Neural crest cell (in vitro differentiated cells): ENCODE data around the gene AGR3. TPM values are rescaled to one million over a fixed set of nuclear protein-coding genes. Genes with fewer than 3 reads are reported as not detected.

ENCODE experiments used
- DNase-seq: peaks from one replicate; pipeline ENCODE4 v3.0.0; 2021; ENCODE audit warnings: low read depth, mixed read lengths, low spot score
- H3K27ac Mint-ChIP-seq: one replicate; pipeline ENCODE4 v1.8.0; 2021; ENCODE audit warnings: mild to moderate bottlenecking, mixed read lengths; ENCODE audit not compliant: unreplicated experiment
- H3K27me3 Mint-ChIP-seq: 2 replicates; pipeline ENCODE4 v1.8.0; 2021; ENCODE audit warnings: low read depth, mild to moderate bottlenecking, mixed read lengths
- H3K36me3 Mint-ChIP-seq: 2 replicates; pipeline ENCODE4 v1.8.0; 2021; ENCODE audit warnings: low read depth, mild to moderate bottlenecking, mixed read lengths
- H3K4me1 Mint-ChIP-seq: 2 replicates; pipeline ENCODE4 v1.8.0; 2021; ENCODE audit warnings: mixed read lengths
- H3K4me3 Mint-ChIP-seq: one replicate; pipeline ENCODE4 v1.8.0; 2021; ENCODE audit warnings: mild to moderate bottlenecking, mixed read lengths
- H3K9me3 Mint-ChIP-seq: 2 replicates; pipeline ENCODE4 v1.8.0; 2021; ENCODE audit warnings: mixed read lengths
- CTCF ChIP-seq: fragments of 200-600 bp; sonication (generic); conservative IDR thresholded peaks from 2 replicates; pipeline ENCODE4 v1.5.0; 2021; ENCODE audit warnings: antibody characterized with exemption, mild to moderate bottlenecking
- total RNA-seq: library from RNA; stranded (reverse); gene quantifications from 2 replicates; pipeline ENCODE4 v1.2.1, GENCODE V29; 2021

Gene AGR3
- total RNA-seq, 1 donor from 2014 or later = not detected

DNA sequence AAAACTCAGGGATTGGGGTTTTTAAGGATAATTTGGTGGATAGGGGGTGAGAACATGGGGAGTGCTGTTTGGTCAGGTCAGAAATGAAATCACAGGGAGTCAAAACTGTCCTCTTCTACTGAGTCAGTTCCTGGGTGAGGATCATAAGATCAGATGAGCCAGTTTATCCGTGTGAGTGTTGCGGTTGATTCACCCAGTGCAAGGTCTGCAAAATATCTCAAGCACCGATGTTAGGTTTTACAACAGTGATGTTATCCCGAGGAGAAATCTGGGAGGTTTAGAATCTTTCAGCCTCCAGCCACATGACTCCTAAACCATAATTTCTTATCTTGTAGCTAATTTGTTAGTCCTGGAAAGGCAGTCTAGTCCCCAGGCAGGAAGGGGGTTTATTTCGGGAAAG is 45.3 kb downstream of the AGR3 start:
- no peak for TF ChIP-seq CTCF
- no peak for DNase-seq
- H3K27ac Mint-ChIP-seq = no peak overlapping the region
- H3K4me3 Mint-ChIP-seq = no peak overlapping the region
- H3K4me1 Mint-ChIP-seq = peaks cover 7% of the 10 kb centered on the region
- no peaks in the 10 kb centered on the region for H3K9me3 Mint-ChIP-seq
- H3K27me3 Mint-ChIP-seq = no peaks in the 10 kb centered on the region
- no peaks in the 10 kb centered on the region for H3K36me3 Mint-ChIP-seq

DNA sequence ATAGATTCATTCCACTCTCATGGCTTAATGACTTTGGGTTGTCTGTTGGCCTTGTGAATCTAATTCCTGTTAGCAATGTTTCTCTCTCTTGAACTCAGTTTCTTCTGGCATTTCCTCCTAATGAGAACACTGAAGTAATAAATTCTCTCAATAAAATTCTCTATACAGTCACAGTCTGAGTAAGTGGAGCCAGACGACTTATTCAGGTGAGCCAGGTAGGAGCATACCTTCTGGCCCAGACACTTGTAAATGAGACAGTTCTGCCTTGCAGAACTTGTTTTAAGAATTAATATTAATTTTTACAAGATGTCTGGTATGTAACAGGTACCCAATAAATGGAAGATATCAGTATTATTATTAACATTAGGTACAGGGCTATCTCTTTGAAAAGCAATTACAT is 48.4 kb downstream of the AGR3 start:
- Mint-ChIP-seq H3K4me1 (no peaks in the 10 kb centered on the region), H3K9me3 (peaks cover 8% of the 10 kb centered on the region), H3K4me3 (no peak overlapping the region), H3K36me3 (peaks cover 3% of the 10 kb centered on the region), H3K27me3 (no peaks in the 10 kb centered on the region), H3K27ac (no peak overlapping the region)
- no peak for DNase-seq
- no peak for TF ChIP-seq CTCF

DNA sequence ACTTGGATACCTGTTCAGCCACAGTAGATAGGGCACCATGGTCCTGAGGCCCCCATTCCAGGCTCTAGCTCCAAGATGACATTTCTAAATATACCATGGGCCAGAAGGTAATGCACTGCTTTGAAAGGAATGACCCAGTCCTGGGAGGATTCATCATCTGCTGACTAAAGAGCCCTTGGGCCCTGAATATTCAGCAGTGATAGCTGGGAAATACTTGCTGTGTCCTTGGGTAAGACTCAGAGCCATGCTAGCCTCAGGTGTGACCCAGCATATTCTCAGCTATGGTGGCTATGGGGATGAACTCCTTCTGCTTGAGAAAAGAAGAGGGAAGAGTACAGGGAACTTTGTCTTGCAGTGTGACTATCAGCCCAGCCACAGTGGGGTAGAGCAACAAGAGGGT is 55.7 kb downstream of the AGR3 start:
- DNase-seq = no peak
- H3K36me3 Mint-ChIP-seq = peaks cover 3% of the 10 kb centered on the region
- no peak overlapping the region for H3K27ac Mint-ChIP-seq
- H3K4me1 Mint-ChIP-seq = no peaks in the 10 kb centered on the region
- no peak for TF ChIP-seq CTCF
- H3K9me3 Mint-ChIP-seq = peaks cover 8% of the 10 kb centered on the region
- no peaks in the 10 kb centered on the region for H3K27me3 Mint-ChIP-seq
- H3K4me3 Mint-ChIP-seq = no peak overlapping the region

DNA sequence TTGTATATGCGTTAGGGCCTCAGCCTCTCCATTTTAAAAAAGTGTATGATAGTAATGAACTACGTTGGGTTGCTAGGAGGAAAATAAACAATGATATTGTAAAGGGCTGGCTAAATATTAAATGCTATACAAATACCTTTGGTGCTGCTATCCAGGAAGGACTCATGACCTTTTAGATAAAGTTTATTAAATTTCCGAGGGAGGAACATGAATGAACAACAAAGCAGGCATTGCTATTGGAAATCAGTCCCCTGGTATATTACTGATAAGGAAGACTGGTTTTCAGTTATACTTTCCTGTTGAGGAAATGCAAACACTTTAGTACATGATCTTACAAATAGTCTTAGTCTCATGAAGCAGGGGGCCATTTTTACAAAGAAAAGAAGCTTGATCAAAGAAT is 59.8 kb downstream of the AGR3 start:
- H3K9me3 Mint-ChIP-seq = peaks cover 5% of the 10 kb centered on the region
- TF ChIP-seq CTCF = no peak
- no peaks in the 10 kb centered on the region for H3K36me3 Mint-ChIP-seq
- H3K4me3 Mint-ChIP-seq = no peak overlapping the region
- H3K4me1 Mint-ChIP-seq = peaks cover 6% of the 10 kb centered on the region
- H3K27ac Mint-ChIP-seq = no peak overlapping the region
- H3K27me3 Mint-ChIP-seq = no peaks in the 10 kb centered on the region
- no peak for DNase-seq

GRCh38 chr7:16818732-16819131 is 63.1 kb downstream of the AGR3 start:
- peaks cover 6% of the 10 kb centered on the region for H3K4me1 Mint-ChIP-seq
- DNase-seq = no peak
- no peak overlapping the region for H3K4me3 Mint-ChIP-seq
- peaks cover 5% of the 10 kb centered on the region for H3K9me3 Mint-ChIP-seq
- H3K27ac Mint-ChIP-seq = no peak overlapping the region
- no peaks in the 10 kb centered on the region for H3K27me3 Mint-ChIP-seq
- no peak for TF ChIP-seq CTCF
- no peaks in the 10 kb centered on the region for H3K36me3 Mint-ChIP-seq

- no peak for TF ChIP-seq CTCF
- Mint-ChIP-seq H3K4me3 (no peak overlapping the region), H3K27ac (no peak overlapping the region), H3K4me1 (peaks cover 6% of the 10 kb centered on the region), H3K36me3 (no peaks in the 10 kb centered on the region), H3K9me3 (peaks cover 5% of the 10 kb centered on the region), H3K27me3 (no peaks in the 10 kb centered on the region)
- no peak for DNase-seq
These were observed 64.2 kb downstream of the AGR3 start for GRCh38 chr7:16817536-16817935.
